Mesenteric fat pad (tissue), 1 donor: ENCODE measurements around the gene TMEM134. TPM values are rescaled to one million over a fixed set of nuclear protein-coding genes. Genes with fewer than 3 reads are reported as not detected.

Experiments
- DNase-seq: peaks from one replicate; pipeline ENCODE4 v3.0.0-alpha.2; 2020; ENCODE audit warnings: low spot score
- total RNA-seq: library from RNA; stranded (reverse); fragmentation: NEBNext Ultra II Directional; extraction: Animal tissue kit (Norgen Biotek cat#: 25700); gene quantifications from one replicate; pipeline ENCODE4 v1.2.1, GENCODE V29; 2021
- donor health status: DM: yes; HTN: yes; CAD: no.

The TMEM134 gene
- total RNA-seq, 1 donor from 2014 or later: 43.2 TPM

DNA sequence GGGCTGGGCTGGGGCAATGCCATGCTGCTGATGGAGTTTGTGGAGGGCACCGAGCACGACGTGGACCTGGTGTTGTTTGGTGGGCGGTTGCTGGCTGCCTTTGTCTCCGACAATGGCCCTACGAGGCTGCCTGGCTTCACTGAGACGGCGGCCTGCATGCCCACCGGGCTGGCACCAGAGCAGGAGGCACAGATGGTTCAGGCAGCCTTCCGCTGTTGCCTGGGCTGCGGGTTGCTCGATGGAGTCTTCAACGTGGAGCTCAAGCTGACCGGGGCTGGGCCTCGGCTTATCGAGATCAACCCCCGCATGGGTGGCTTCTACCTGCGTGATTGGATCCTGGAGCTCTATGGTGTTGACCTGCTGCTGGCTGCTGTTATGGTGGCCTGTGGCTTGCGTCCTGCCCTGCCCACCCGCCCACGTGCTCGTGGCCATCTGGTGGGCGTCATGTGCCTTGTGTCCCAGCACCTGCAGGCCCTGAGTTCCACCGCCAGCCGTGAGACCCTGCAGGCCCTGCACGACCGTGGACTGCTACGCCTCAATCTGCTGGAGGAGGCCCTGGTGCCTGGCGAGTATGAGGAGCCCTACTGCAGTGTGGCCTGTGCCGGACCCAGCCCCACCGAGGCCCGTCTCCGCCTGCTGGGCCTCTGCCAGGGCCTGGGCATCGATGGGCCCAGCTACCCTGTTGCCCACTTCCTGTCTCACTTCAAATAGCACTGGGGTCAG, 45.0 kb downstream of the TMEM134 start:
- DNase-seq: no peak

DNA sequence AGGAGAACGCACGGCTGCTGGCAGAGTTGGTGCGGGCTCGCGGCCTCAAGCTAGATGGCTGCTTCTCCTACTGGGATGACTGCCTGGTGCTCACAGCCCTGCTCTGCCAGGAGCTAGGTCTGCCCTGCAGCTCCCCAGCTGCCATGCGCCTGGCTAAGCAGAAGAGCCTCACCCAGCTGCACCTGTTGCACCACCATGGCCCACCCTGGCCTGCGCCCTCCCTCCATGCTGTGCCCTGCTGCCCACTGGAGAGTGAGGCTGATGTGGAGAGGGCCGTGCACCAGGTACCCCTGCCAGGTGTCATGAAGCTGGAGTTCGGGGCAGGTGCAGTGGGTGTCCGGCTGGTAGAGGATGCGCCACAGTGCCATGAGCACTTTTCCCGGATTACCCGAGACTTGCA, 45.6 kb downstream of the TMEM134 start:
- no peak for DNase-seq

GRCh38 chr11:67422891-67423290, 46.2 kb downstream of the TMEM134 start:
- no peak for DNase-seq

- DNase-seq: no peak
Observed at GRCh38 chr11:67421430-67422031, 47.5 kb downstream of the TMEM134 start.

DNA sequence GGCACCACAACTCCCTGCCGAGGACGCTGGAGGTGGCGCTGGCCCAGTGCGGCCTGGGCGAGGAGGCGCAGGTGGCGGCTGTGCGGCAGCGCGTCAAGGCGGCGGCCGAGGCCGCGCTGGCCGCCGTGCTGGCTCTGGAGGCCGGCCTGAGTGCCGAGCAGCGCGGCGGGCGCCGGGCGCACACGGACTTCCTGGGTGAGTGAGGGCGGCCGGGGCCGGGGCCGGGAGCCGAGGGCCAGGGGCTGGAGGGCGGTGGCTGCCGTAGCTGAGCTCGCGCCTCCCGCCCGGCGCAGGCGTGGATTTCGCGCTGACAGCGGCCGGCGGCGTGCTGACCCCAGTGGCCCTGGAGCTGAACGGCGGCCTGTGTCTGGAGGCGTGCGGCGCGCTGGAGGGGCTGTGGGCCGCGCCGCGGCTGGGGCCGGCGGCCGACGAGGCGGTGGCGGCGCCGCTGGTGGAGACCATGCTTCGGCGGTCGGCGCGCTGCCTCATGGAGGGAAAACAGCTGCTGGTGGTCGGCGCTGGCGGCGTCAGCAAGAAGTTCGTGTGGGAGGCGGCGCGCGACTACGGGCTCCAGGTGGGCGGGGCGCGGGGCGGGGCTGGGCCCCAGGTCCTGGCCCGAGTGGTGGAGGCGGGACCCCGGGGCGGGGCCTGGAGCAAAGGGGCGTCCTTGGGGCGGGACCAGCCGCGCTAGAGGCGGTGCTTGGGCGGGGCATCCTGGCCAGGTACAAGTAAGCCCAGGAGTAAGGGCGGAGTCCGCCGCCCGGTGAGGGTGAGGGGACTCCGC, 48.2 kb downstream of the TMEM134 start:
- DNase-seq: peak; percentile 99

DNA sequence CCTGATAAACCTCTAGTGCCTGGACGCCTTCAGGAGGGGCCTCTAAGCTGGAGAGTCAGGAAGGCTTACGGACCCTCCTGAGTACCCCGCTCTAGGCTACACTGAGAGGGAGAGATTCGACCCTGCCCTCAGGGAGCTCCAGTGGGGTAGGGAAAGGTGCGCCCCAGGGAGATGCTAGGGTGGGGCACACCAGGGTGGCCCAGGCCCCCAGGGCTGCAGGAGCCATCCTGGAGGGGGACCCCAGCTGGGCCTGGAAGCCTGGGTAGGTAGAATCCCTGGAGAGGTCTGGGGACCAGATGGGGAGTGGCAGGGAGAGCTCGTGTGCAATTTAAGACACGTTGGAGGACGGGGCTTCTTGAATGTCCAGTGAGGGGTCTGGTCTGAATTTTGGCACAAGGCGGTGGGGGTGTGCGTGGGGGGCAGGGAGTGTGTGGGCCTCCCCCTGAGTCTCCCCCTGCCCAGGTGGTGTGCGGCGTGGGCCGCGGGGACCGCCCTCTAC, 48.9 kb downstream of the TMEM134 start:
- no peak for DNase-seq

DNA sequence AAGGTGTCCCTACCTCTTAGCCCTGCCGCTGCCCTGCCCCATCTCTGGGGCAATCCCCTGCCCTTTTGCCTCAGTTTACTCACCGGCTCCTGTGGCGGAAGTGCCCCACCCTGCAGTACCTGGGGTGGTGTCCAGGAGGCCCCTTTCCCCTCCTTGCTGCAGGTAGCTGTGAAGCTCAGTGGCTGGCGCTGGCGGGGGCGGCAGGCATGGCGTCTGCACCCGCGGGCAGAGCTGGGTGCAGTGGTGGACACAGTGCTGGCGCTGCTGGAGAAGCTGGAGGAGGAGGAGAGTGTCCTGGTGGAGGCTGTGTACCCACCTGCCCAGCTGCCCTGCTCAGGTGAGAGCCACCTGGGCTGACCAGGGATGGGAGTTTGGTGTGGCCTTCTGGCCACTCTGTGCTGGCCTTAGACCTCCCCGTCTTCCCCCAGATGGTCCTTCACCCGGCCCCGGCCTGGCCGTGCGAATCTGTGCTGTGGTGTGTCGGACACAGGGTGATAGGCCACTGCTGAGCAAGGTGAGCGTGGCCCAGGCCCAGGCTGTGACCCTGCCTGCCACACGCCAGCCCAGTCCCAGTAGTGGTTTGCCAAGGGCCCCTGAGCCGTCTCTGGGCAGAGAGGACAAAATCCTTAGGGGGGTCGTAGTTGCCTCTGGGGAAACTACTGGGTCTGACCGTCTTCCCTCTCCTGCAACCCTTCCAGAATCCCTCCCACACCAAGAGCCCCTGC, 49.6 kb downstream of the TMEM134 start:
- no peak for DNase-seq

DNA sequence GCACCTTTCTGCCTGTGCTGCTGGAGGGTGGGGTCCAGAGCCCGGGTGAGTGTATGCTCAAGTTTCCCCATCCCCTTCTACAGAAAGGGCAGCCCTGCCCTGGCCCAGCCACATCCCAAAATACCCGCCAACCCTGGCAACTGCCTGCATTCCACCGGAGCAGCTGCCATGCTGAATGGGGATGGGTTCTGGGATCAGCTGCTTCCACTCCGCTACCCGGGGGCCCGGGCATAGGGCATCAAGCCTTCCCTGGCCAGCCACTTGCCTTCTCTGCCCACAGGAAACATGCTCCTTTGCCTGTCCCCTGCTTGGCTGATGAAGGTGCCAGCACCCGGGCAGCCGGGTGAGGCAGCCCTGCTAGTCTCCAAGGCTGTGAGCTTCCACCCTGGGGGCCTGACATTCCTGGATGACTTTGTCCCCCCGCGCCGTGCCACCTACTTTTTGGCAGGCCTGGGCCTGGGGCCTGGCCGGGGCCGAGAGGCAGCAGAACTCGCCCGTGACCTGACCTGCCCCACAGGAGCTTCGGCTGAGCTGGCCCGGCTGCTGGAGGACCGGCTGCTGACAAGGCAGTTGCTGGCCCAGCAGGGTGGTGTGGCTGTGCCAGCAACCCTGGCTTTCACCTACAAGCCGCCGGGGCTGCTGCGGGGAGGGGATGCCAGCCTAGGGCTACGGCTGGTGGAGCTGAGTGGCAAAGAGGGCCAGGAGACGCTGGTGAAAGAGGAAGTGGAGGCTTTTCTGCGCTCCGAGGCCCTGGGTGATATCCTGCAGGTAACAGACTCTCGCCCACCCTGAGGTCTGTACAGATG, 50.4 kb downstream of the TMEM134 start:
- no peak for DNase-seq

GRCh38 chr11:67417425-67417824, 51.6 kb downstream of the TMEM134 start:
- DNase-seq: no peak

DNA sequence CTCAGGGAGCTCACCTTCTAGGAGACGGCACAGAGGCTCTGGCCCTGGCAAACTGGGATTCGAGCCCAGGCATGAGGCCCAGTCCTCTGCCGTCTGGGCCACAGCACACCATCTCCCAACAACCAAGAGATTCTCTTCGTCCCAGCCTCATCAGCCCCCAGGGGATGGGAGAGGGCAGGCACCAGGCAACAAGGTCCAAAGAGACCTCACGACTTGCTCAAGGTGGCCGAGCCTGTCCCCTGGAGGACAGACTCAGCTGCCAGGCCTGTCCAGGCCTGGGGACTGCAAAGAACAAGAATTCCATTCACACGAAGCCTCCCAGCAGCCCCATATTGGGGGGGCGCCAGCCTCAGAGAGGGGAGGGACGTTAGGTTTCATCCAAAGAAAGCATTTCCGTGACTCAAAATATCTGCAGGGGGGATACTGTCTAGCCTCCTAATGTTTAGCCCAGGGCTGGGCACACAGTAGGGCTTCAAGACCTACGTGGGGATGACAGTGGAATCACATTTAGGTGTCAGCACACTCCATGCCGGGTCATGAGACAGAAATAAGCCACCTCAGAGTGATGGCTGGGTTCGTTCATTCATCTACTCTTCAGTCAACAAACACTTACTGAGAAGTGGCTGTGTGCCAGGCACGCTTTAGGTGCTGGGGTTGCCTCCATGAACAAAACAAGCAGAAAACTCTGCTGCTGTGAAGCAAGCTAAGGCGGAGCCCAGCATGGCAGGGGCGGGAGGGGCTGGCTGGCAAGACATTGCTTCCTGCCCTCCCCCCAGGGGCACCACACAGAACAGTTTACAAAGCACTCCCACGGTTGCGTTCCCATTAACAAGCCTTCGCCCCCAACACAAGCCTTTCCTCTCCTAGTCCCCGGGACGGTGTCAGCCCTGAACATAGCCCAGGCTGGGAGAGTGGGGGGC, 52.4 kb downstream of the TMEM134 start:
- no peak for DNase-seq

DNA sequence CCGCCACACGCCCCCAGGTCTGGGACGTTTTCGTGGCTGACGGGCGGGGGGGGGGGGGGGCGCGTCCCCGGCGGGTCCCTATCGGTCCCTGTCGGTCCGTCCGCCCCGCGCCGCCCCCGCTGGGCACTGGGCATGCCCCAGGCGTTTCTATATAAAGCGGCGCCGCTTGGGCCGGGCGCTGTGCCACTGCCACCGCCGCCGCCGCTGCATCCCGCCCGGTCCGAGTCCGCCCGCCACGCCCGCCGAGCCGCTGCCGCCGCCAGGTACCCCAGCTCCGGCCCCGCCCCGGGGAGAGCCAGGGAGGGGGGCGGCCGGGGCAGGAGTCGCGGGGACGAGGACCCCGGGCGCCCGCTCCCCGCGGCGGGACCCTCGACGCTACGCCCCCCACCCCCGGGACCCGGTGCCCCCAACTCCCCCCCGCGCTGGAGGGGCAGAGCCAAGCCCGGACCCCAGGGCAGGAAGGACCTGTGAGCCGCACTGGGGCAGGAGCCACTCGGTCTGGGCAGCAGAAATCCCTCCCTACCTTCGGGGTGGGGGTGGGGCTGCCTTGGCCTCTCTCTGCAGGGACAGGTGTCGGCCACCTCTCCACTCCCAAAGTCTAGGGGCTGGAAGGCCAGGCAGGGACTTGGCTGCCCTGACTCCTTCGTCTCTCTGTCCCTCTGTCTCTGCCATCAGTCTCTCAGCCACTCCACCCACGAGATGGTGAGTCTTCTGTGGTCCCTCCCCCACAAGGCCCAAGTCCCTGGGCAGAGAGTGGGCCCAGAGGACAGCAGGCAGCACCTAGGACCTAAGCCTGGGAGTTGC, 53.3 kb downstream of the TMEM134 start, which contains the start of gene CARNS1:
TSS of gene CARNS1 (plus strand) at position 178 of the 804 bp plus-strand sequence. CDS start at position 700, 522 bp downstream.
- DNase-seq: no peak

- no peak for DNase-seq
Observed at GRCh38 chr11:67413266-67413849, 55.7 kb downstream of the TMEM134 start.

GRCh38 chr11:67412495-67413179, 56.4 kb downstream of the TMEM134 start:
- no peak for DNase-seq

DNA sequence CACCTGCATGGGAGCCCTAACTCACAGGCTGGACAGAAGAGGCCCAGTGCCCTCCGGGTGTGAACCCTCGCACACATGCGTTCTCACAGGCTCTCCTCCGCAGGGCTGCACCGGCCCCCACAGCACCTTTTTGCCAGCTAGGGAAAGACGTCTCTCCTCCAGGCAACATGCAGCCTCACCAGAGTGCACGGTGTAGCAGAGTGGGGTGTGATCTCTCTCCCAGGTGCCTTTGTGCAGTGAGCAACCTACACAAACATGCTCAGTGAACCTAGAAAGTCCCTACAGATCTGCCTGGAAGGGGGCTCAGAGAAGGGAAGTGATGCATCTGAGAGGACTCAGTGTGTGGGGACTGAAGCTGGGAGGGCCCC, 57.3 kb downstream of the TMEM134 start:
- DNase-seq: no peak
